GM19395 (cell line): ENCODE results near the gene LINGO1.

ENCODE experiments used
- ATAC-seq: cut with Tn5 transposase; IDR thresholded peaks from one replicate; pipeline ENCODE4 v1.9.1; 2021; ENCODE audit warnings: mild to moderate bottlenecking, moderate library complexity; ENCODE audit not compliant: unreplicated experiment

LINGO1 gene

GRCh38 chr15:77633134-77633912 lies 611 bp upstream of the LINGO1 start:
- ATAC-seq, result peak; percentile 63

GRCh38 chr15:77631745-77632533 lies 773 bp downstream of the LINGO1 start:
- ATAC-seq, result no peak

- ATAC-seq, result no peak
These were observed 1.6 kb downstream of the LINGO1 start for GRCh38 chr15:77630956-77631744.

GRCh38 chr15:77630056-77630455 lies 2.7 kb downstream of the LINGO1 start:
- no peak for ATAC-seq

GRCh38 chr15:77629070-77630030 lies 3.4 kb downstream of the LINGO1 start:
- ATAC-seq, result no peak

- no peak for ATAC-seq
These were observed 4.7 kb downstream of the LINGO1 start for GRCh38 chr15:77628010-77628409.

GRCh38 chr15:77627581-77627980 lies 5.1 kb downstream of the LINGO1 start:
- ATAC-seq, result no peak

- no peak for ATAC-seq
These were observed 5.6 kb downstream of the LINGO1 start for GRCh38 chr15:77627067-77627466.

- no peak for ATAC-seq
These were observed 6.7 kb downstream of the LINGO1 start for GRCh38 chr15:77626002-77626401.

GRCh38 chr15:77625376-77625775 lies 7.3 kb downstream of the LINGO1 start:
- ATAC-seq, result no peak

GRCh38 chr15:77624868-77625267 lies 7.8 kb downstream of the LINGO1 start:
- no peak for ATAC-seq

GRCh38 chr15:77623755-77624524 lies 8.8 kb downstream of the LINGO1 start:
- ATAC-seq, result no peak

GRCh38 chr15:77622934-77623754 lies 9.6 kb downstream of the LINGO1 start:
- ATAC-seq, result no peak

GRCh38 chr15:77622209-77622933 lies 10.3 kb downstream of the LINGO1 start:
- ATAC-seq, result no peak

GRCh38 chr15:77621847-77622208 lies 10.9 kb downstream of the LINGO1 start:
- no peak for ATAC-seq

- no peak for ATAC-seq
These were observed 11.6 kb downstream of the LINGO1 start for GRCh38 chr15:77620960-77621647.

- ATAC-seq, result no peak
These were observed 12.4 kb downstream of the LINGO1 start for GRCh38 chr15:77620297-77620696.
